CD4-positive, alpha-beta T cell treated with Interleukin-4 for 1 hour (primary cell): ENCODE data around the gene USP7.

Source experiments
- DNase-seq, 2 donors: peaks; one replicate each; pipeline ENCODE4 v3.0.0-alpha.2; 2020 to 2022

USP7 gene

GRCh38 chr16:8950580-8951077 lies 13.1 kb downstream of the USP7 start:
- DNase-seq: no peak

- no peak for DNase-seq
These were observed 13.9 kb downstream of the USP7 start for GRCh38 chr16:8949536-8950418.

- no peak for DNase-seq
These were observed 14.9 kb downstream of the USP7 start for GRCh38 chr16:8948831-8949230.

- DNase-seq: no peak
These were observed 15.6 kb downstream of the USP7 start for GRCh38 chr16:8948069-8948593.

GRCh38 chr16:8946544-8946943 lies 17.2 kb downstream of the USP7 start:
- DNase-seq: no peak

GRCh38 chr16:8945626-8946296 lies 17.9 kb downstream of the USP7 start:
- DNase-seq: no peak

GRCh38 chr16:8943966-8944759 lies 19.5 kb downstream of the USP7 start:
- no peak for DNase-seq

- DNase-seq: no peak
These were observed 20.5 kb downstream of the USP7 start for GRCh38 chr16:8943001-8943763.

- DNase-seq: peak in 1 of 2 donors; percentile 40
These were observed 21.9 kb downstream of the USP7 start for GRCh38 chr16:8941718-8942344.

- no peak for DNase-seq
These were observed 25.9 kb downstream of the USP7 start for GRCh38 chr16:8937803-8938202.

GRCh38 chr16:8936421-8936820 lies 27.3 kb downstream of the USP7 start:
- peak; percentile 70 to 74 for DNase-seq

GRCh38 chr16:8935989-8936388 lies 27.7 kb downstream of the USP7 start:
- peak; percentile 25 to 34 for DNase-seq

GRCh38 chr16:8934601-8935000 lies 29.1 kb downstream of the USP7 start:
- DNase-seq: no peak

- peak; percentile 35 to 57 for DNase-seq
These were observed 31.8 kb downstream of the USP7 start for GRCh38 chr16:8931859-8932258.

GRCh38 chr16:8929086-8929748 lies 34.5 kb downstream of the USP7 start:
- DNase-seq: no peak

GRCh38 chr16:8928467-8928957 lies 35.2 kb downstream of the USP7 start:
- no peak for DNase-seq

- no peak for DNase-seq
These were observed 36.9 kb downstream of the USP7 start for GRCh38 chr16:8926827-8927226.

- no peak for DNase-seq
These were observed 38.3 kb downstream of the USP7 start for GRCh38 chr16:8925455-8925854.

GRCh38 chr16:8924214-8924613 lies 39.5 kb downstream of the USP7 start:
- no peak for DNase-seq

- DNase-seq: no peak
These were observed 40.5 kb downstream of the USP7 start for GRCh38 chr16:8923199-8923598.
